HepG2 (cell line): ENCODE results near the gene RGS14. TPM values are rescaled to one million over a fixed set of nuclear protein-coding genes. Genes with fewer than 3 reads are reported as not detected.

Experiments used
- AGO1 ChIP-seq: fragments of 200-400 bp; formaldehyde crosslinking; IDR thresholded peaks from 2 replicates; pipeline ENCODE4 v1.6.1; 2017; ENCODE audit warnings: mild to moderate bottlenecking, low read depth, low read length, moderate library complexity; ENCODE audit not compliant: poor library complexity, severe bottlenecking
- HIVEP1 ChIP-seq: sonication (generic); formaldehyde crosslinking; IDR thresholded peaks from 2 replicates; pipeline ENCODE4 v1.4.0; 2020; ENCODE audit warnings: mild to moderate bottlenecking, missing genetic modification reagents
- RARG ChIP-seq: sonication (generic); formaldehyde crosslinking; IDR thresholded peaks from 2 replicates; pipeline ENCODE4 v1.4.0; 2020; ENCODE audit warnings: low read depth, mild to moderate bottlenecking, missing genetic modification reagents
- SIN3A ChIP-seq: IDR thresholded peaks from 2 replicates; pipeline ENCODE4 v1.6.1; 2011; ENCODE audit warnings: low read depth, mild to moderate bottlenecking, control low read depth, low read length, borderline replicate concordance
- SKI ChIP-seq: fragments of 450-650 bp; IDR thresholded peaks from one replicate; pipeline ENCODE4 v1.6.1; 2018; ENCODE audit warnings: mild to moderate bottlenecking; ENCODE audit not compliant: partially characterized antibody
- SP4 ChIP-seq: sonication (generic); formaldehyde crosslinking; IDR thresholded peaks from 2 replicates; pipeline ENCODE4 v1.8.1; 2023; ENCODE audit warnings: mild to moderate bottlenecking, missing genetic modification reagents
- ZMAT3 ChIP-seq: sonication (generic); formaldehyde crosslinking; conservative IDR thresholded peaks from 2 replicates; pipeline ENCODE4 v1.7.0; 2021; ENCODE audit warnings: missing genetic modification reagents
- ZNF75D ChIP-seq: sonication (generic); formaldehyde crosslinking; IDR thresholded peaks from 2 replicates; pipeline ENCODE4 v1.8.1; 2023; ENCODE audit warnings: missing genetic modification reagents, mild to moderate bottlenecking, borderline replicate concordance
- polyA plus RNA-seq, 8 experiments: library from polyadenylated mRNA; depleted of rRNA in 3 of 8; stranded (reverse) in 7 of 8; unstranded in 1 of 8; fragments of >200 nt; fragmentation: Illumina TruSeq in 4 of 8; extraction: Trizol in 4 of 8; gene quantifications; 2 replicates each; pipeline versions ENCODE4 v1.2.1 to v1.2.3, GENCODE V29; 2011 to 2016; ENCODE audit warnings: low read depth in 4 of 8, missing spikeins in 1 of 8, mixed read lengths in 1 of 8; ENCODE audit not compliant: insufficient read depth in 1 of 8
- total RNA-seq, 5 experiments: library from RNA; depleted of rRNA; stranded (reverse); fragments of >200 nt; fragmentation: Illumina TruSeq; extraction: Trizol; gene quantifications; 2 replicates each; pipeline ENCODE4 v1.2.3, GENCODE V29; 2016; ENCODE audit warnings: low read depth in 1 of 5
- TF ChIP-seq, protein P1 (sequence below): sonication (generic); formaldehyde crosslinking; IDR thresholded peaks from 2 replicates; pipeline ENCODE4; 2020; ENCODE audit warnings: missing genetic modification reagents, mild to moderate bottlenecking, borderline replicate concordance
- TF ChIP-seq, protein P2 (sequence below): IDR thresholded peaks from 2 replicates; pipeline ENCODE4 v1.6.1; 2016
- TF ChIP-seq, protein P3 (sequence below): sonication (generic); formaldehyde crosslinking; IDR thresholded peaks from 2 replicates; pipeline ENCODE4 v1.8.0; 2022; ENCODE audit warnings: missing genetic modification reagents, mild to moderate bottlenecking, inconsistent platforms, borderline replicate concordance
- TF ChIP-seq, protein P4 (sequence below): sonication (generic); formaldehyde crosslinking; IDR thresholded peaks from 2 replicates; pipeline ENCODE4 v1.5.0; 2020; ENCODE audit warnings: missing genetic modification reagents
- TF ChIP-seq, protein P5 (sequence below): sonication (generic); formaldehyde crosslinking; IDR thresholded peaks from 2 replicates; pipeline ENCODE4 v1.5.1; 2020; ENCODE audit warnings: mild to moderate bottlenecking, missing genetic modification reagents, moderate library complexity
- TF ChIP-seq, protein P6 (sequence below): IDR thresholded peaks from 2 replicates; pipeline ENCODE4 v1.6.1; 2018; ENCODE audit warnings: missing genetic modification reagents

The RGS14 gene
- total and polyA plus RNA-seq, 2 of the 13 experiments (the other 11 are each of a cell fraction or from before 2014, with no cell fraction given) = 11.1 to 17.2 TPM

DNA sequence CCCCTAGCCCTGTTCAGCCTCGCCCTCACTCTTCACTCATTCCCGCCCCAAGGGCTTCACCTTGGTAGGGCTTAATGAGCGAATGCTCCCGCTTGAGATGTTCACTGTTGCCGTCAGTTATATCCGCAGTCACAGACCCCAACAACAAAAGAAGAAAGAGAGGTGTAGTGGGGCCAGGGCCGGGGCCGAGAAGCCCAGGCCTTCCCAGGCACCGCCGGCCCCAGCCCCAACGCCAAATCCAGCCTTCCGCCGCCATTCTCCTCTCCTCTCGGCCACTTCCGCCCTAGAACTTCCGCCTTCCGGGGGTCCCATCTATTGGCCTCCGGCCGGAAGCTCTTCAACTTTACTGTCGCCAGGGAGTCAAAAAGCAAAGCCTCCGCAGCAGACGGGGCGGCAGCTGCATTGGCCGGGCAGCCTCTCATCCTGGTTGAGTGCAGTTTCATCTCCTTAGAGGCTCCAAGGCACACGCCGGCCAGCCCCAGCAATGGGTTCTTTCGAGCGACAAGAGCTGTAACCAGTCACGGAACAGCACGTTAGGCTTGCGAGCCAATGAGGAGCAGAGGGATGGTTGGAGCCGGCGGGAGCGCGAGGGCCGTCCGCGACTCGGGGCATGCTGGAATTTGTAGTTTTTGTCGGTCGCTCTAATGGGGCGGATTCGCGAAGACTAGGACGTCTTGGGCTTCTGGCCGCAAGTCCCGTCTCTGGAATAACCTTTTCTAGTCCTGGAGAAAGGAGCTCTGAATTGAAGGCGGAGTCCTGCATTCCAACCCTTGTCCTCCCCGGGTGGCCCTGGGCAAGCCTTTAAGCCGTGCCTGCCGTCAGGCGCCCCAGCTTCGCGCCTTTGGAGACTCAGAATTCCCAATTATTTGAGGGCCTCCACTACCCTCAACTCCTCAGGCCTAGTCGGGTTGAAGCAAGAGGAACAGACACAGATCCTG, 6.1 kb upstream of the RGS14 start, which contains the start of gene LMAN2 (continued):
- TF ChIP-seq, protein P1, sequence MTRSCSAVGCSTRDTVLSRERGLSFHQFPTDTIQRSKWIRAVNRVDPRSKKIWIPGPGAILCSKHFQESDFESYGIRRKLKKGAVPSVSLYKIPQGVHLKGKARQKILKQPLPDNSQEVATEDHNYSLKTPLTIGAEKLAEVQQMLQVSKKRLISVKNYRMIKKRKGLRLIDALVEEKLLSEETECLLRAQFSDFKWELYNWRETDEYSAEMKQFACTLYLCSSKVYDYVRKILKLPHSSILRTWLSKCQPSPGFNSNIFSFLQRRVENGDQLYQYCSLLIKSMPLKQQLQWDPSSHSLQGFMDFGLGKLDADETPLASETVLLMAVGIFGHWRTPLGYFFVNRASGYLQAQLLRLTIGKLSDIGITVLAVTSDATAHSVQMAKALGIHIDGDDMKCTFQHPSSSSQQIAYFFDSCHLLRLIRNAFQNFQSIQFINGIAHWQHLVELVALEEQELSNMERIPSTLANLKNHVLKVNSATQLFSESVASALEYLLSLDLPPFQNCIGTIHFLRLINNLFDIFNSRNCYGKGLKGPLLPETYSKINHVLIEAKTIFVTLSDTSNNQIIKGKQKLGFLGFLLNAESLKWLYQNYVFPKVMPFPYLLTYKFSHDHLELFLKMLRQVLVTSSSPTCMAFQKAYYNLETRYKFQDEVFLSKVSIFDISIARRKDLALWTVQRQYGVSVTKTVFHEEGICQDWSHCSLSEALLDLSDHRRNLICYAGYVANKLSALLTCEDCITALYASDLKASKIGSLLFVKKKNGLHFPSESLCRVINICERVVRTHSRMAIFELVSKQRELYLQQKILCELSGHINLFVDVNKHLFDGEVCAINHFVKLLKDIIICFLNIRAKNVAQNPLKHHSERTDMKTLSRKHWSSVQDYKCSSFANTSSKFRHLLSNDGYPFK (CRISPR knock-in tag) = peak; percentile 92; the same call in 1 of the 2 replicates
- TF ChIP-seq SKI (no peak), SIN3A (peak; percentile 88), AGO1 (peak; percentile 70), ZNF75D (no peak), RARG (CRISPR knock-in tag) (no peak), HIVEP1 (CRISPR knock-in tag) (peak; percentile 61), SP4 (CRISPR knock-in tag) (no peak), ZMAT3 (0 out of 2 replicates have a peak, but pooled peaks have one; percentile 69)
- TF ChIP-seq, protein P2, sequence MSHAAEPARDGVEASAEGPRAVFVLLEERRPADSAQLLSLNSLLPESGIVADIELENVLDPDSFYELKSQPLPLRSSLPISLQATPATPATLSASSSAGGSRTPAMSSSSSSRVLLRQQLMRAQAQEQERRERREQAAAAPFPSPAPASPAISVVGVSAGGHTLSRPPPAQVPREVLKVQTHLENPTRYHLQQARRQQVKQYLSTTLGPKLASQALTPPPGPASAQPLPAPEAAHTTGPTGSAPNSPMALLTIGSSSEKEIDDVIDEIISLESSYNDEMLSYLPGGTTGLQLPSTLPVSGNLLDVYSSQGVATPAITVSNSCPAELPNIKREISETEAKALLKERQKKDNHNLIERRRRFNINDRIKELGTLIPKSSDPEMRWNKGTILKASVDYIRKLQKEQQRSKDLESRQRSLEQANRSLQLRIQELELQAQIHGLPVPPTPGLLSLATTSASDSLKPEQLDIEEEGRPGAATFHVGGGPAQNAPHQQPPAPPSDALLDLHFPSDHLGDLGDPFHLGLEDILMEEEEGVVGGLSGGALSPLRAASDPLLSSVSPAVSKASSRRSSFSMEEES (CRISPR knock-in tag) = 0 out of 2 replicates have a peak, but pooled peaks have one; percentile 11
- TF ChIP-seq, protein P3, sequence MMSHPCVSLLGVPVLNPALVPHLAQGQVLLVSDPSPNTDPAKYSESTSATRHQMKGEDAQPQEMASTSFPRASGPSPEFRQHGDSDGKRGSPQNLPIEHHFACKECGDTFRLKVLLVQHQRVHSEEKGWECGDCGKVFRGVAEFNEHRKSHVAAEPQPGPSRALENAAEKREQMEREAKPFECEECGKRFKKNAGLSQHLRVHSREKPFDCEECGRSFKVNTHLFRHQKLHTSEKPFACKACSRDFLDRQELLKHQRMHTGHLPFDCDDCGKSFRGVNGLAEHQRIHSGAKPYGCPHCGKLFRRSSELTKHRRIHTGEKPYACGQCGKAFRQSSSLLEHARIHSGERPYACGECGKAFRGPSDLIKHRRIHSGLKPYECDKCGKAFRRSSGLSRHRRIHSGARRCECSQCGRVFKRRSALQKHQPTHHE (CRISPR knock-in tag) = peak; percentile 56; the same call in 1 of the 2 replicates
- TF ChIP-seq, protein P4, sequence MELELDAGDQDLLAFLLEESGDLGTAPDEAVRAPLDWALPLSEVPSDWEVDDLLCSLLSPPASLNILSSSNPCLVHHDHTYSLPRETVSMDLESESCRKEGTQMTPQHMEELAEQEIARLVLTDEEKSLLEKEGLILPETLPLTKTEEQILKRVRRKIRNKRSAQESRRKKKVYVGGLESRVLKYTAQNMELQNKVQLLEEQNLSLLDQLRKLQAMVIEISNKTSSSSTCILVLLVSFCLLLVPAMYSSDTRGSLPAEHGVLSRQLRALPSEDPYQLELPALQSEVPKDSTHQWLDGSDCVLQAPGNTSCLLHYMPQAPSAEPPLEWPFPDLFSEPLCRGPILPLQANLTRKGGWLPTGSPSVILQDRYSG (CRISPR knock-in tag) = 0 out of 2 replicates have a peak, but pooled peaks have one; percentile 43
- TF ChIP-seq, protein P5, sequence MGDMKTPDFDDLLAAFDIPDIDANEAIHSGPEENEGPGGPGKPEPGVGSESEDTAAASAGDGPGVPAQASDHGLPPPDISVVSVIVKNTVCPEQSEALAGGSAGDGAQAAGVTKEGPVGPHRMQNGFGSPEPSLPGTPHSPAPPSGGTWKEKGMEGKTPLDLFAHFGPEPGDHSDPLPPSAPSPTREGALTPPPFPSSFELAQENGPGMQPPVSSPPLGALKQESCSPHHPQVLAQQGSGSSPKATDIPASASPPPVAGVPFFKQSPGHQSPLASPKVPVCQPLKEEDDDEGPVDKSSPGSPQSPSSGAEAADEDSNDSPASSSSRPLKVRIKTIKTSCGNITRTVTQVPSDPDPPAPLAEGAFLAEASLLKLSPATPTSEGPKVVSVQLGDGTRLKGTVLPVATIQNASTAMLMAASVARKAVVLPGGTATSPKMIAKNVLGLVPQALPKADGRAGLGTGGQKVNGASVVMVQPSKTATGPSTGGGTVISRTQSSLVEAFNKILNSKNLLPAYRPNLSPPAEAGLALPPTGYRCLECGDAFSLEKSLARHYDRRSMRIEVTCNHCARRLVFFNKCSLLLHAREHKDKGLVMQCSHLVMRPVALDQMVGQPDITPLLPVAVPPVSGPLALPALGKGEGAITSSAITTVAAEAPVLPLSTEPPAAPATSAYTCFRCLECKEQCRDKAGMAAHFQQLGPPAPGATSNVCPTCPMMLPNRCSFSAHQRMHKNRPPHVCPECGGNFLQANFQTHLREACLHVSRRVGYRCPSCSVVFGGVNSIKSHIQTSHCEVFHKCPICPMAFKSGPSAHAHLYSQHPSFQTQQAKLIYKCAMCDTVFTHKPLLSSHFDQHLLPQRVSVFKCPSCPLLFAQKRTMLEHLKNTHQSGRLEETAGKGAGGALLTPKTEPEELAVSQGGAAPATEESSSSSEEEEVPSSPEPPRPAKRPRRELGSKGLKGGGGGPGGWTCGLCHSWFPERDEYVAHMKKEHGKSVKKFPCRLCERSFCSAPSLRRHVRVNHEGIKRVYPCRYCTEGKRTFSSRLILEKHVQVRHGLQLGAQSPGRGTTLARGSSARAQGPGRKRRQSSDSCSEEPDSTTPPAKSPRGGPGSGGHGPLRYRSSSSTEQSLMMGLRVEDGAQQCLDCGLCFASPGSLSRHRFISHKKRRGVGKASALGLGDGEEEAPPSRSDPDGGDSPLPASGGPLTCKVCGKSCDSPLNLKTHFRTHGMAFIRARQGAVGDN (CRISPR knock-in tag) = peak; percentile 86
- TF ChIP-seq, protein P6, sequence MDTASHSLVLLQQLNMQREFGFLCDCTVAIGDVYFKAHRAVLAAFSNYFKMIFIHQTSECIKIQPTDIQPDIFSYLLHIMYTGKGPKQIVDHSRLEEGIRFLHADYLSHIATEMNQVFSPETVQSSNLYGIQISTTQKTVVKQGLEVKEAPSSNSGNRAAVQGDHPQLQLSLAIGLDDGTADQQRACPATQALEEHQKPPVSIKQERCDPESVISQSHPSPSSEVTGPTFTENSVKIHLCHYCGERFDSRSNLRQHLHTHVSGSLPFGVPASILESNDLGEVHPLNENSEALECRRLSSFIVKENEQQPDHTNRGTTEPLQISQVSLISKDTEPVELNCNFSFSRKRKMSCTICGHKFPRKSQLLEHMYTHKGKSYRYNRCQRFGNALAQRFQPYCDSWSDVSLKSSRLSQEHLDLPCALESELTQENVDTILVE (CRISPR knock-in tag) = no peak; the same call in 1 of the 2 replicates
